Measurements from ENCODE around the gene CHPF. TPM values are rescaled to one million over a fixed set of nuclear protein-coding genes. Genes with fewer than 3 reads are reported as not detected.
A peak's percentile ranks its signal among the peaks of the same experiment; 100 is the strongest.

The CHPF gene
- total RNA-seq, 2 donors from 2014 or later, result 42.9 to 51.1 TPM

- DNase-seq (ENCODE audit: low spot score), result no peak
- intact Hi-C loops (cut with DNase I), result no loop called here
Observed at GRCh38 chr2:219556413-219556812, 12.8 kb upstream of the CHPF start.

GRCh38 chr2:219555956-219556355, 12.3 kb upstream of the CHPF start:
- intact Hi-C loops (cut with DNase I), result no loop called here
- no peak for DNase-seq (ENCODE audit: low spot score)

- intact Hi-C loops (cut with DNase I), result no loop called here
- peak; percentile 79 for DNase-seq (ENCODE audit: low spot score)
Observed at GRCh38 chr2:219554350-219554749, 10.7 kb upstream of the CHPF start.

- no peak for DNase-seq (ENCODE audit: low spot score)
- intact Hi-C loops (cut with DNase I), result no loop called here
Observed at GRCh38 chr2:219553463-219553963, 9.9 kb upstream of the CHPF start.

GRCh38 chr2:219553168-219553417, 9.5 kb upstream of the CHPF start:
- no peak for DNase-seq (ENCODE audit: low spot score)
- intact Hi-C loops (cut with DNase I), result no loop called here

- DNase-seq (ENCODE audit: low spot score), result peak; percentile 95
- intact Hi-C loops (cut with DNase I), result no loop called here
Observed at GRCh38 chr2:219552382-219553167, 9.0 kb upstream of the CHPF start.

- intact Hi-C loops (cut with DNase I), result no loop called here
- DNase-seq (ENCODE audit: low spot score), result peak; percentile 83
Observed at GRCh38 chr2:219551441-219552381, 8.1 kb upstream of the CHPF start.

- intact Hi-C loops (cut with DNase I), result loop anchor here in 1 of 2 donors (10.0 kb wide), 1 partner anchor 95 kb away; no protein-coding TSS in a partner anchor
- no peak for DNase-seq (ENCODE audit: low spot score)
Observed at GRCh38 chr2:219549619-219550018, 6.0 kb upstream of the CHPF start.

- no peak for DNase-seq (ENCODE audit: low spot score)
- intact Hi-C loops (cut with DNase I), result loop anchor here in 1 of 2 donors (10.0 kb wide), 1 partner anchor 96 kb away; no protein-coding TSS in a partner anchor
Observed at GRCh38 chr2:219548990-219549389, 5.4 kb upstream of the CHPF start.

GRCh38 chr2:219547621-219548020, 4.0 kb upstream of the CHPF start:
- intact Hi-C loops (cut with DNase I), result loop anchor here in 1 of 2 donors (10.0 kb wide), 1 partner anchor 97 kb away; no protein-coding TSS in a partner anchor
- DNase-seq (ENCODE audit: low spot score), result no peak

GRCh38 chr2:219545943-219546352, 2.3 kb upstream of the CHPF start:
- no peak for DNase-seq (ENCODE audit: low spot score)
- intact Hi-C loops (cut with DNase I), result loop anchor here (2.0 to 10.0 kb wide), 2 partner anchors 93 to 99 kb away; no protein-coding TSS in a partner anchor

- intact Hi-C loops (cut with DNase I), result loop anchor here (2.0 to 10.0 kb wide), 2 partner anchors 93 to 99 kb away; no protein-coding TSS in a partner anchor
Observed at GRCh38 chr2:219545295-219545942, 1.8 kb upstream of the CHPF start.

GRCh38 chr2:219544567-219544966, 958 bp upstream of the CHPF start:
- intact Hi-C loops (cut with DNase I), result loop anchor here (2.0 to 10.0 kb wide), 2 partner anchors 94 to 100 kb away; no protein-coding TSS in a partner anchor
- no peak for DNase-seq (ENCODE audit: low spot score)

More at GRCh38 chr2:219545295-219545942, 1.8 kb upstream of the CHPF start:
- no peak for DNase-seq (ENCODE audit: low spot score)

- DNase-seq (ENCODE audit: low spot score), result no peak
- intact Hi-C loops (cut with DNase I), result loop anchor here (2.0 to 10.0 kb wide), 2 partner anchors 102 to 146 kb away; no protein-coding TSS in a partner anchor
Observed at GRCh38 chr2:219542931-219543595, 546 bp downstream of the CHPF start.

- DNase-seq (ENCODE audit: low spot score), result peak; percentile 93
- intact Hi-C loops (cut with DNase I), result loop anchor here (2.0 to 10.0 kb wide), 2 partner anchors 103 to 147 kb away; no protein-coding TSS in a partner anchor
Observed at GRCh38 chr2:219541611-219542180, 1.9 kb downstream of the CHPF start.

GRCh38 chr2:219540784-219541504, 2.7 kb downstream of the CHPF start:
- DNase-seq (ENCODE audit: low spot score), result no peak
- intact Hi-C loops (cut with DNase I), result loop anchor here in 1 of 2 donors (1.0 to 10.0 kb wide), 2 partner anchors 33 to 104 kb away; no protein-coding TSS in a partner anchor

GRCh38 chr2:219539926-219540678, 3.5 kb downstream of the CHPF start:
- intact Hi-C loops (cut with DNase I), result loop anchor here in 1 of 2 donors (1.0 to 10.0 kb wide), 2 partner anchors 34 to 105 kb away; no protein-coding TSS in a partner anchor
- DNase-seq (ENCODE audit: low spot score), result no peak
